Stimulated activated CD8-positive, alpha-beta memory T cell treated with anti-CD3 and anti-CD28 coated beads, Interleukin-4, amount 100 ng/mL, for 24 hours (primary cell): Measurements from ENCODE around the gene CDON.
A peak's percentile ranks its signal among the peaks of the same experiment; 100 is the strongest.

Source experiments
- DNase-seq: peaks from one replicate; pipeline ENCODE4 v3.0.0-alpha.2; 2020; ENCODE audit warnings: low read depth

CDON gene, protein sequence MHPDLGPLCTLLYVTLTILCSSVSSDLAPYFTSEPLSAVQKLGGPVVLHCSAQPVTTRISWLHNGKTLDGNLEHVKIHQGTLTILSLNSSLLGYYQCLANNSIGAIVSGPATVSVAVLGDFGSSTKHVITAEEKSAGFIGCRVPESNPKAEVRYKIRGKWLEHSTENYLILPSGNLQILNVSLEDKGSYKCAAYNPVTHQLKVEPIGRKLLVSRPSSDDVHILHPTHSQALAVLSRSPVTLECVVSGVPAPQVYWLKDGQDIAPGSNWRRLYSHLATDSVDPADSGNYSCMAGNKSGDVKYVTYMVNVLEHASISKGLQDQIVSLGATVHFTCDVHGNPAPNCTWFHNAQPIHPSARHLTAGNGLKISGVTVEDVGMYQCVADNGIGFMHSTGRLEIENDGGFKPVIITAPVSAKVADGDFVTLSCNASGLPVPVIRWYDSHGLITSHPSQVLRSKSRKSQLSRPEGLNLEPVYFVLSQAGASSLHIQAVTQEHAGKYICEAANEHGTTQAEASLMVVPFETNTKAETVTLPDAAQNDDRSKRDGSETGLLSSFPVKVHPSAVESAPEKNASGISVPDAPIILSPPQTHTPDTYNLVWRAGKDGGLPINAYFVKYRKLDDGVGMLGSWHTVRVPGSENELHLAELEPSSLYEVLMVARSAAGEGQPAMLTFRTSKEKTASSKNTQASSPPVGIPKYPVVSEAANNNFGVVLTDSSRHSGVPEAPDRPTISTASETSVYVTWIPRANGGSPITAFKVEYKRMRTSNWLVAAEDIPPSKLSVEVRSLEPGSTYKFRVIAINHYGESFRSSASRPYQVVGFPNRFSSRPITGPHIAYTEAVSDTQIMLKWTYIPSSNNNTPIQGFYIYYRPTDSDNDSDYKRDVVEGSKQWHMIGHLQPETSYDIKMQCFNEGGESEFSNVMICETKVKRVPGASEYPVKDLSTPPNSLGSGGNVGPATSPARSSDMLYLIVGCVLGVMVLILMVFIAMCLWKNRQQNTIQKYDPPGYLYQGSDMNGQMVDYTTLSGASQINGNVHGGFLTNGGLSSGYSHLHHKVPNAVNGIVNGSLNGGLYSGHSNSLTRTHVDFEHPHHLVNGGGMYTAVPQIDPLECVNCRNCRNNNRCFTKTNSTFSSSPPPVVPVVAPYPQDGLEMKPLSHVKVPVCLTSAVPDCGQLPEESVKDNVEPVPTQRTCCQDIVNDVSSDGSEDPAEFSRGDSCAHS (N-terminal part only)

DNA sequence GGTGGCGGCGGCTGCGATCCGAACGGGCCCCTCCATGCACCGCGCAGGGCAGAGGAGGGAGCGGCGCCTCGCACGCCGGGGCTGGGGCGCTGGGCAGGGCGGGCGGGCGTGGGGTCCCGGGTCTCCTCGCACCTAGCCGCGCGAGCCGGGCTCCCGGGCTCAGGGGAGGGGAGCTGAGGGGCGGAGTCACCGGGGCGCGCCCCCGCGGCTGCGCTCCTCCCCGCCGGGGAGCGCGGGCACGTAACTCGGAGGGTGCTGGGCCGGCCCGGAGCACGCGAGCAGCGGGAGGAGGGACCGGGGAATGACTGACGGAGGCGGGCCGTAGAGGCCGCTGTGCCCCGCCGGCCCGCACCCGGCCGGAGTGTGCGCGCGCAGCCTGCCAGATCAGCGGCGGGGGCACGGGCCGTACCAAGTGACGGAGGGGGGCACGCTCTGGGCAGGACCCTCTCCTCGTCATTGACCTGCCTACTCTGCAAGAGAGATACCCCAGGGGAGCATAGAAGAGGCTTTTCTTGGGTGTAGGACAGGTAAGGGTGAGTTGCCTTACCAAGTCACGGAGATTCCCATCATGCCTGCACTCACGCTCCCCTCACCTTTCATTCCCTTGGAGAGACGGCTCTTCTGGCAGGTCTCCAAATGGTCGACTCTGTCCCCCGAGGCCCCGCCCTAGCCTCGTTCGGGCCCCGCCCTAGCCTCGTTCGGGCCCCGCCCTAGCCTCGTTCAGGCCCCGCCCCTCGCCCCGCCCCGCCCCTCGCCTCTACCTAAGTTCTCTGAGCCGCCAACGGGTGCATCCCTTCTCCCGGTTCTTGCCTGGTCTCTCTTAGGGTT lies at the start of gene CDON:
TSS of gene CDON (minus strand) at position 188 of the 828 bp plus-strand sequence. CDS start 39,390 bp downstream, outside the sequence.
- peak; percentile 81 for DNase-seq

DNA sequence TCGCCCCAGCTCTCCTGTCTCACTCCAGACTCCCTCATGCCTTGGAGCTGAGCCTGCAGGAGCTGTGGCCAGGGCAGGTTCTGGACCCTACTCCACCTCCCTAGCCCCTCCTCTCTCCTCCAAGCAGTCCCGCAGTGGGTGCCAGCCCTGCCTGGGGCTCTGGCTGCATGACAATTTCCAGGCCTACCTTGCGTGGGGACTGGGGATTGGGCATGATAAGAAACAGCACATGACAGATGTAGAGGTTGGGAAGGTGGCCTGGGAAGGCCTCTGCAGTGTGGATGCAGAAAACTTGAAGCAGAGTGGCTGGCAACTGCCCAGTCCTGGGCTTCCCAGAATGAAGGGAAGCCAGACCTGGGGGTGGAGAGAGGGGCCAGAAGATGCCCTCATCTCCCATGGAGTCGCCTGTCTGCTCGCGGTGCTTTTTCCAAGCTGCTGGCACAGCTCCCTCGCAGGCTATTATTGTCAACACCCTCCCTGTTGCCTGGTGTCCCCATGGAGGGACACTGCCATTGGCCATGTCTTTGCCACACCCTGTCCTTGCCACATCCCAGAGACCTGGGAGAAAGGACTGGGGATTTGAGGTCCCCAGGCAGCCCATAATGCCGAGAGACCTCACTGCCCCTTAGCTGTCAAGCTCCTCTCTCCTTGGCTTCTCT lies 48.9 kb upstream of the CDON start:
- DNase-seq: no peak

DNA sequence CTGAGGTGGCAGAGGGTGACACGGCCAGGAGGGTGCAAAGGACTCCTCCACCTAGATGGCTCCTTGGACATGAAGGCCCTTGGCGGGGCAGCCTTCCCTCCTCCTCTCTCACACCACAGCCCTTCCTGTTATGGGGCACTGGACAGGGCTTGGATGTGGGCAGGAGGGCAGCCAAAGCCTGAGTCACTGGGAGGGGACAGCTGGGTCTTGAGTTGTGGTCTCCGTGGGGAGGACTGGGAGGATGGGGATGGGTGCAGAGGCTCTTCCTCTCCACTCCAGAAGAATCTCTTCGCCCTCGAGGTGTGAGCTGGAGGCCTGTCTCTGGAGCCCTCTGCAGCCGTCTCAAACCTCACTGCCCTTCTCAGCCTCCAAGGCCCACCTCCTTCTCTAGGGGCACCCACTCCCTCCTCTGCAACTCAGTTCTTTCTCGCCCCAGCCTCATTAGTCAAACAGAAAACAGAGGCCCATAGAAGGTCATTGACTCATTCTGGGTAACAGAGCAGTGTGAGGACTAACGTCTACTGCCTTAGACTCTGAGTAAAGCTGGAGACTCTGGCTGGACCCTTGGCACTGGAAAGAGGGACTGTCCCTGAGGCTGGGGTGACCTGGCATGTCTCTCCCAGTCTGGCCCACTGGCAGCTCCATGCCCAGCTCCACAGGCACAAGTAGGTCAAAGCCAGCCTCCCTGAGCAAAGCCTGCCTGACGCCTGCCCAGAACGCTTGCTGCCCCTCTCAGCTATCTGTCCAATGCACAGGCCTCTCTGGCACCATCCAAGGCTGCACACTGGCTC lies 47.5 kb upstream of the CDON start:
- no peak for DNase-seq

DNA sequence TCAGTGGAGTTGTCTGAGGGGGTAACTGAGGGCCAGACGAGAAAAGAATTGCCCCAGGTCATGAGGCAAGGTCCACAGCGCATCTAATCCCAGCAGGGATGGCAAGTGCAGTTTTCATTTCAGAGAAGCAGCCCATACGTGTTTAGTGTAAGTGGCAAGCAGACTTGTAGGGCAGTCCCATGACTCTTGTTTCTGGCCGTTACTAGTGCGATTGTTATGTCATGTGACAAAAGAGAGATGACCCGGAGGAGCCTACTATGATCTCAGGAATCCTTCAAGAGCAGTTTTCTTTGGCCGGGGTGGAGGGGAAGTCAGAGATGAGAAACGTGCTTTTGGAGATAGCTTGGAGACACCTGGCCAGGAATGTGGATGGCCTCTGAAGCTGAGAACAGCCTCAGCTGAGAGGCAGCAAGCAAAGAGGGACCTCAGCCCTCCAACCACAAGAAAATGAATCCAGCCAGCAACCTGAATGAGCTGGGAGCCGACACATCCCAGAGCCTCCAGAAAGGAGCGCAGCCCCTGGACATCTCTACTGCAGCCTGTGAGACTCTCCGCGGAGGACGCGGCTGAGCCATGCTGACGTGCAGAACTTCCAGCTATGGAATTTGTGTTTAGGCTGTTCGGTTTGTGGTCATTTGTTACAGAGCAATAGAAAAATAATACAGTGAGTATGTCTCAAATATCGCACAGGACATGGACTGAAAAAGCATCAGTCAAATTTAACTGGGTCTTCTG lies 44.1 kb upstream of the CDON start:
- DNase-seq: no peak

DNA sequence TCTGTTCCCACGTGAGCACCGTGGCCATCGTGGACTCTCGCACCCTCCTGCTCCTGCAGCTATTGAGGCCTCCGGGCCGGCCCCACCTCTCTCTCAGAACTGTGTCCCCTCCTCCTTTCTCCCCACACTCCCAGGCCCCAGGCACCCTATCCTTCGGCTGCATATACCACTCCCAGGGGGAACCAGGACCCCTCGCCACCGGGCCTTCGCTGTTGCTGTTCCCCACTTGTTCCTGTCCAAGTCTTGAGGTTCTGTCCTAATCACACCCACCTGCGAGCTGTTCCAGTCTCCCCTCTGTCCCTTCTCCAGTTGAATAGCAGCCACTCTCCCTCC lies 43.0 kb upstream of the CDON start:
- DNase-seq: no peak

DNA sequence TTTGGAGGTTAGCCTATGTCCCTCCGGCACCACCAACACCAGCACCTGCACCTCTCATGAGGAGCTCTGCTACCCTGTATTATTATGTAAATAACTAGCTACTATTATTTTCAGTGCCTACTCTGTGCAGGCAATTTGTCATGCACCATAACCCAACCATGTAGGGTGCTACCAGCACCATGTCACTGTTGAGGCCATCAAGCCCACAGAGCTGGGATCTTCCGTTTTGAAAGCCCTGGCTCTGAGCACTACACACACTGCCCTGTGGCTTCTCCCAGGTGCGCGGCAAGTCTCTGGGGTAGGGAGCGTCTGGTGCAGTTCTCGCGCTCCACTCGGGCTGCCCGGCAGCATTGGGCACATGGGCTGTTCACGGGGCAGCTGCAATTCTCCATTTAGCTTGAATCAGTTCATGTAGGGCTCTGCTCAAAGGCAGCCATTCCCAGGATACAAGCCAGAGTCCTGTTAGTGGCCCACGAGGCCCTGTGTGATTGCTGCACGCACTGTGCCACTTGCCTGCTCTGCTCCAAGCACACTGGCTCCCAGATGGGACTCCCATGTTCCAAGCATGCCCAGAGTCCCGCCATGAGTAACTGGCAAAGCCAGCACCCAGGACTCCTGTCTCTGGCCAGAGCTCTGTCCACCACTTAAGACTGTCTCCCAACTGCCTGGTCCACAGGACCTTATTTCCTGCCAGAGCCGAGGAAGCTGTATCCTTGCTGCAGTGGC lies 42.5 kb upstream of the CDON start:
- DNase-seq: no peak

DNA sequence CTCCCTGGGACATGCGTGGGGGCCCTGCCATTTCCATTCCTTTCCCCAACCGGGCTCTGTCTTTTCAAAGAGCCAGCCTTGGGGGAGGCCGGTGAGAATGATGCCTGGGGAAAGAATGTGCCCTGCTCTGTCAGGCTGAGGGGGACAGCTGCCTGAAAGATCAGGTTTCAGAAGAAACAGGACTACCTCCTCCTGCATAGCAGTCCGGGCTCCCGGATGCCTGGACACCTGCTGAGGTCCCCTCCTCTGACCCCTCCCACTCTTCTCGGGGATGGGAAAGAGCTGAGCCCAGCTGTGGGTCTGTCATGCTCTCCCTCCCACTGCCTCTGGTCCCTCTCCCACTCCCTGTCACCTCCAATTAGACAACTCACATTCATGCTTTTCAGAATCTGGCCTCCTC lies 41.8 kb upstream of the CDON start:
- no peak for DNase-seq

DNA sequence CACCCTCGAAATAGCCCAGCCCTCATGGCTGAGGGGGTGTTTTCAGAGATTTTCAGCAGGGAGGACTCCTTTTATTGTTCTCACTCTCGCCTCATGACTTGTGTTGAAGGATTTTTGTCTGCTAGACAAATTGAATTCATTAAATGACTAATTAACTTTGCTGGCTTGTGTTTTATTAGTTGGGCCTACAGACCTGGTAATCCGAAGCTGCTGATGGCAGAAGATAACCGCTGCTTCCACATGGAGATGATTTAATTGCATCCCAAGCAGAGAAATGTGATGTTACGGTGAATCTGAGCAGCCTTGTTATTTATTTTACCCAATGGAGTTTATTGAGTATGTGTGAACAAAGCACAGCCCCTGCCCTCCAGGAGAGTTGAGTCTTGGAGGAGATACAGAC lies 40.5 kb upstream of the CDON start:
- no peak for DNase-seq

DNA sequence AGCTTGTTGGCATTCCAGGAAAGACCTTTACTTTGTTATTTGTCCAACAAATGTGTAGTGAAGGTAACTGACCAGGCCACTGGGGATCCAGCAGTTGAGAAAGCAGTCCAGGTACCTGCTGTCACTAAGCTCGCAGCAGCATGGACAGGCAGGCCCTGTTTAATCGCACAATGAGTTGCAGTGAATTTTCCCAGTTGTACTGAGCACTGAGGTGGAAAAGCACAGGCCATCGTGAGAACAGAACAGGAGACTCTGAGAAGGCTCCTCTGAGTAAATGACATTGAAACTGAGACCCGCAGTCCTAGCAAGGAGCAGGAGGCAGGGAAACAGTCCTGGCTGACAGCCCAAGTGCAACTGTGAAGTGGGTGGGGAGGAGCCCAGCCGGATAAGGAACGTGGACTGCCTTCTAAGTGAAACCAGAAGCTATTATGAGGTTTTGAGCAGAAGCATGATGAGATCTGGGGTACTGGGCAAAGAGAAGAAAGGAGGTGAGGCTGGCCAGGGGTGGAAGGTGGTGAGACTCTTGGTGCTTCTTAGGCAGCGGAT lies 39.8 kb upstream of the CDON start:
- no peak for DNase-seq

DNA sequence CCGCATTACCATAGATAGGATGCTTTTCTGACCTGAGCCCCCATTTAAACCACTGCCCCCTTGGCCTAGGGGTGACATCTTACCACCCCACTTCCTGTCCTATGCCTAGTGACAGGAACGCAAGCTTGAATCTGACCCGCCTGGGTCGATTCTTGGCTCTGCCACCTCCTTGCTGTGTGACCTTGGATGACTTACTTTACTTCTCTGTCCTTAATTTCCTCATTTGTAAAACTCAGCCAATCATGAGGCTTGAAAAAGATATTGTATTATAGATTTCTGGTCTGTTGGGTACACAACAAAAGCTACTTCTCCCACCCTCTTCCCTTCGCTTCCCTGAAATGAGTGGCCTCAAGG lies 39.2 kb upstream of the CDON start:
- no peak for DNase-seq

DNA sequence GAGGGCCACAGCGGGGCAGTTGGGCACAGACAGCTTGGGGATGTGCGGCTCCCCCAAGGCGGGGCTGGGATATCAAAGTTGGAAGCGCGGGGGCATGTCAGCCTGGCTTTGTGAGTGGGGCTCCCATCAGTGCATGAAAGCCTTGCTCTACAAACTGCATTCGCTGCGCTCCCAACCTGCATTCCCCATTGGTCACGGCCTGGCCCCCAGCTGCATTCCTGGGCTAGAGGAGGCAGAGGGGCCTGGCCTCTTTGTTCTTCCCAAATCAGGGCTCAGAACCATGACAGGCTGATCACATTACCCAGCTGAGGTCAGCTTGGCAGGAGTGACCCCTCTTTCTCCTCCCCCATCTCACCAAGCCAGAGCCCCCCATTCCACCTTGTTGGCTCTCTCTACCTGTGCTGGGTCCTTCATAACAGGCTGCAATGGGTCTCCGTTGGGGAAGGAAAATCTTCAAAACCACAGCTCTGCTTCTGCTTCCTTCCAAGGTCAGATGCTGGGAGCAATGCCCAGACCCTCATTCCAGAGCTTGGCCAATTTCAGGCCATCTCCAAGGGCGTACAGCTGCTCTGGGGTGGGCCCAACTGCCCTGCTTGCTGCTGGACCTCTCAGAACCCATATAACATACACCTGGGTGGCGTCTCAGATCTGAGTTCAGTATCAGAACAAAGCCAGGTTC lies 38.7 kb upstream of the CDON start:
- no peak for DNase-seq

DNA sequence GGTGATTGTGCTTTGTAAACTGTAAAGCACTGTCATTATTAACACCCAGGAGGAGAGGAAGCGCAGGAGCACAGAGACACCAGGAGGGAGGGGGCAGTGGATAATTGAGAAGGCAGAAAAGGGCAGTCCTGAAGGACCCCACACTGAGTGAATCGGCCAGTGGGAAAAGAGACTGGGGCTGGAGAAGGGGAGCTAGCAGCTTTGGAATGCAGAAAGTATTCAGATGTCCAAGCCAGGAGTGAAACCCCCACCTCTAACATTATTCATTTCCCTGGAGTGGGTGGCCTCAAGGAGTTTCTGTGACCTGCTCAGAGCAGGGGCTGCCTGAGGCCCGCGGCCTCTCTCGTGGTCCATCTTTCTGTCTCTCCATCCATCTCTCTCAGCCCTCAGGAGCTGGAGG lies 38.0 kb upstream of the CDON start:
- no peak for DNase-seq

DNA sequence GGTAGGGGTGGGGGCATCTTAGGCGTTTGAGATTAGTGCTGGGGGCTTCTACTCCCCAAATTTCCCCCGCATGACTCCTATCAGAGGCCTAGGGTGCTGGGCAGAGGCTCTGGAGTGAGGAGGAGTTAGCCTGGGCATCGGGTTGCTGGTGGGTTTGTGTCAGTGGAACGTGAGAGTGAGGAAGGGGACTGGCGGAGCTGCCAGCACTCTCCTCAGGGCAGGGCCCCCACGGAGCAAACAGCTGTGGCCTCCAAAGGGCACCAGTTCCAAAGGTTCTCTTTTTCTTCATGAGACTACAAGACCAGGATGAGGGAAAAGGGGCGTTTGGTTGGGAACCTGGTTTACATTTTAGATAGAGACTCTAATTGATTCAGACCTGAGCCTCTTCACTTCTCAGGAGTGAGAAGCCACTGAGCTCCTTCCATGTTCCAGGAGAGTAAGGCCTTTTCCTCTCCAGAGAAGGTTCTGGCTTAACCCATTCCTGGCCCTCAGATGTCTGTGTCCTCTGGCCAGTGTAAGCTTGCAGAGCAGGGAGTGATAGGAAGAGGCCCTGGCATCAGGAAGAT lies 35.6 kb upstream of the CDON start:
- no peak for DNase-seq

DNA sequence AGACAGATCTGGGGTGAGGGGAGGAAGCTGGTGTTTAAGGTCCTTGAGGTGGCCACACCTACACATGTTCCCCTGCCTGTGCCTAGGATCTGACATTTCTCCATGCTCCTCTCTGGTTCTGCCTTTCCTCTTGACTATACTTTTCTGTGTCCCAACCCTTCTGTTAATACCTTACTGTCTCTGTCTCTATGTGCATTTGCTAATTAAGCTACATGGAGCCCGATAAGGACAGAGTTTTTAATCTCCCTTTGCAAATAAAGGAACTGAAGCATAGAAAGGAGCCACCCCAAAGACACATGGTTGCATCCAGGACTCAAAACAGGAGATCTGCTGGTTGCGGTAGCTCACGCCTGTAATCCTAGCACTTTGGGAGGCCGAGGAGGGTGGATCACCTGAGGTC lies 33.1 kb upstream of the CDON start:
- DNase-seq: no peak

DNA sequence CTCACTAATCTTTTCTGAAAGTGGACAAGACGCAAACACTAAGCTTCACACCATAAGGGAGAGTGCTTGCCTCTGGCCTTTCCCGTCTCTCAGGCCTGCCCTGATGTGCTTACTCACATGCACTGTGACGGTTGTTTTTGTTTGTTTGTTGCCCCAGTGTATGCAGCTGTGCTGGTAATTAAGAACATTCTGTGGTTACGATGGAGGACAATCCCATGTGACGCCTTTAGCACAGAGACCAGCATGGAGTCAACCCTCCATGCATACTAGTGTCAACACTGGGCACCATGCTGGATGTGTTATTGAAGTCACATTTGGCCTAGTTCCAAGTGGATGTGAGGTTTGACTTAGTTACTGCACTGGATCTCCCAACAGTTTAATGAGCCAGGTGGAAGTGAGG lies 27.8 kb upstream of the CDON start:
- DNase-seq: no peak

DNA sequence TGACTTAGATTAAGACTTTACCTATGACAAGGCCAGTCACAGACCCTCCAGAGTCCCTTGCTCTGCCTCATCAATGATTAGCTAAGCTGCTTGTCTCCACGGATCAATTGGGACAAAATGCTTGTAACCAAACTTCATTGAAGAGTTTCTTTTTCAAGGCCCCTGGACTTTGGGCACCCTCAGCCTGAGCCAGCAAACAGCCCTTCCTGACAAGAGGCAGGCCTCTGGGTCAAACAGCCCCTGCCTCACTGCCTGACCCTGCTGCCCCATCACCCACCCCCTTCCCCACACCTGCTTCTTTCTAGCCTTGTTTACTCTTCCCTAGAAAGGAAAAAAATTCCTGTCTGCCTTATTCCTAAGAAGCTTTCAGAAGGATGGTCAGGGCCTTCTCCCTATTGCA lies 26.3 kb upstream of the CDON start:
- no peak for DNase-seq

DNA sequence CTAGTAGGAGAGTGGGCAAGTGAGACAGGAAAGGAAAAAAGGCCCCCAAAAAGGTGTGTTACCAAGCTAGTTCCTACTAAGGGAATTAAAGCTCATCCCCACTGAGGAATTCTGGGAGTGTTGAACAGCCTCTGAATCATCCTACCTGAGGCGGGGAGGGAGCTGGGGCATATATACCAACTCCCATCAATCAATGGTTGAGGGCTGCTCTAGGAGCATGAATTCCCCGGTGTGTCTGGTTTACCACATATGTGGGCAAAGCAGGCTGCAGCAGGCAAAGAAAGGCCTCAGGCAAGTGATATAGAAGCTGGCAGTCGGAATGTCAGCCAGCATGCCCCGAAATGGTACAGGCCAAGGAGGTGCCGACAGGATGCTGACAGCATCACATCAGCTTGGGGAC lies 23.6 kb upstream of the CDON start:
- no peak for DNase-seq

DNA sequence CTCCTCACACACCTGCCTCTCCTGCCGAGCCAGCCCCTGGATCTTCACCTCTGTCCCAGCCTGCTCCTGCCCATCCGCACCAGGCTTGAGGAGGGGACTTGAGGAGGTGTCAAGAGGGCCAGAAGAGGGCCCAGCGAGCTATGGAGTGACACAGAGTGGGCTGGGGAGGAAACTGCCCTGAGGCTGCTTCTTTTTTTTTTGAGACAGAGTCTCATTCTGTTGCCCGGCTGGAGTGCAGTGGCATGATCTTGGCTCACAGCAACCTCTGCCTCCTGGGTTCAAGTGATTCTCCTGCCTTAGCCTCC lies 21.9 kb upstream of the CDON start:
- DNase-seq: no peak
